HG03432 (cell line): ENCODE measurements around the gene USH1C.

Source experiments
- ATAC-seq: cut with Tn5 transposase; IDR thresholded peaks from one replicate; pipeline ENCODE4 v1.9.1; 2021; ENCODE audit warnings: mild to moderate bottlenecking, moderate library complexity; ENCODE audit not compliant: unreplicated experiment

USH1C gene

DNA sequence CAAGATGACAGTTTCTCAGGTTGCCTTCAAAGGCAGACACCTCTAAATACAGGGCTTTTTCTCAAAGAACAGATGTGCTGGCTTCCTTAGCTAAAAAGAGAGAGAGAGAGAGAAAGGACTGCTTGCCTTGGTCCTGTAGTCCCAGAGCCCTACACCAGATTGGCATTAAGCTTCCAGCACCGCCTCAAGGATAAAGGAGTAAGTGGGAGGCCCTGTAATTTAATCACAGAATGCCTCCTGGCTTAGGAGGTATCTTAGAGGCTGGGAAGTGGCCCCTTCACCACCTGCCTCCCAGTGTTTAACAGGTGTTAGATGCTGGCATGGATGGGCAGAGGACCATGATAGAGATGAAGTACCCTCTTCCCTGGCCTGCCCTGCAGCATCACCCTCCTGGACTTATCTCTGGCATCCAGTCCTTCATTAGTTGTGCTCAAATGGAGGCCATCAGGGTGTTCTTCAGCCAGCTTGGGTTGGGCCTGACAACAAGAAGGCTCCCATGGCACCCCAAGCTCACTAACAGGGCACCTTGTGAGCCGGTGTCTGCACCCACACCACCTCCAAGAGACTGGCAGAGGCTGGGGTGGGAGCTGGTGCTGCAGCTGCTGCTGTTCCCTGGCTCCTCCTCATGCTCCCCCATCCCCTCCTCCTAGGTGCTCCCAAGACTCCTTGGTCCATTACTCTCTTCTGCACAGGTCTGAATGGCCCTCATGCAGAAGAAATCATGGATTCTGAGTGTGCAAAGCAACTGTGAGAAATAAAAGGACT, 100.1 kb downstream of the USH1C start:
- no peak for ATAC-seq
